Measurements from ENCODE around the gene AHNAK2.

DNA sequence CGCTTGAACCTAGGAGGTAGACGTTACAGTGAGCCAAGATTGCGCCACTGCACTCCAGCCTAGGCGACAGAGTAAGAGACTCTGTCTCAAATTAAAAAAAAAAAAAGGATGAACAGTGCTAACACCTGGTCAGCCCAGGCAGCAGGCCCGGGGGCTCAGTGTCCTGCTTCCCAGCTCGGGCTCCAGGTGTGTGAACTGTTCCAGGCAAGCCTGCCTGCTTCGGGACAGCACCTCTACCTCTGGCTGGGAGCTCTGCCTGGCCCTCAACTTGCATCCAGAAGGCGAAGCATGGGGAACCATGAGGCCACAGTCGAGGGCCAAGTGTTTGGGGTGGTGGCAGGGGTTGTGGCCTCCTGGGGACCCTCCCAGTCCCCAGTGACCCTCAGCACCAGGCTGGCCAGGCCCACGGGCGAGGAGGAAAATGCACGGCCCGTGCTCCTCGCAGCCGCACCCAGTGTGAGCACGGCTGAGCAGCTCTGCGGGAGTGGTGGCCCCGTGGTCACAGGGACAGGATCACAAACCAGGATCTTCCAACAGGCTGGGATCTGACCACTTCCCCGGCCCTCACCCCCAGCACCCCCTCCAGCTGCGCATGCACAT, 27.3 kb upstream of the AHNAK2 start:
- TF ChIP-seq, protein P1, sequence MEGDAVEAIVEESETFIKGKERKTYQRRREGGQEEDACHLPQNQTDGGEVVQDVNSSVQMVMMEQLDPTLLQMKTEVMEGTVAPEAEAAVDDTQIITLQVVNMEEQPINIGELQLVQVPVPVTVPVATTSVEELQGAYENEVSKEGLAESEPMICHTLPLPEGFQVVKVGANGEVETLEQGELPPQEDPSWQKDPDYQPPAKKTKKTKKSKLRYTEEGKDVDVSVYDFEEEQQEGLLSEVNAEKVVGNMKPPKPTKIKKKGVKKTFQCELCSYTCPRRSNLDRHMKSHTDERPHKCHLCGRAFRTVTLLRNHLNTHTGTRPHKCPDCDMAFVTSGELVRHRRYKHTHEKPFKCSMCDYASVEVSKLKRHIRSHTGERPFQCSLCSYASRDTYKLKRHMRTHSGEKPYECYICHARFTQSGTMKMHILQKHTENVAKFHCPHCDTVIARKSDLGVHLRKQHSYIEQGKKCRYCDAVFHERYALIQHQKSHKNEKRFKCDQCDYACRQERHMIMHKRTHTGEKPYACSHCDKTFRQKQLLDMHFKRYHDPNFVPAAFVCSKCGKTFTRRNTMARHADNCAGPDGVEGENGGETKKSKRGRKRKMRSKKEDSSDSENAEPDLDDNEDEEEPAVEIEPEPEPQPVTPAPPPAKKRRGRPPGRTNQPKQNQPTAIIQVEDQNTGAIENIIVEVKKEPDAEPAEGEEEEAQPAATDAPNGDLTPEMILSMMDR (IDR thresholded peaks at IDR 0.05) = no peak
- no peak for TF ChIP-seq POLR2A (IDR thresholded peaks at IDR 0.05)

Measured in Peyer's patch (tissue), 4 donors.